GM19397 (cell line): ENCODE data around the gene MTHFD2.

Experiments
- ATAC-seq: cut with Tn5 transposase; IDR thresholded peaks from one replicate; pipeline ENCODE4 v1.9.1; 2021; ENCODE audit warnings: mild to moderate bottlenecking, moderate library complexity; ENCODE audit not compliant: unreplicated experiment

MTHFD2 gene

GRCh38 chr2:74260495-74260894 is 62.1 kb downstream of the MTHFD2 start:
- no peak for ATAC-seq

GRCh38 chr2:74261204-74261864 is 62.9 kb downstream of the MTHFD2 start:
- no peak for ATAC-seq

- no peak for ATAC-seq
Observed at GRCh38 chr2:74262681-74263080, 64.3 kb downstream of the MTHFD2 start.

- ATAC-seq, result no peak
Observed at GRCh38 chr2:74264281-74264680, 65.9 kb downstream of the MTHFD2 start.

GRCh38 chr2:74267068-74267467 is 68.7 kb downstream of the MTHFD2 start:
- ATAC-seq, result no peak
